Spinal cord (tissue), 10 donors: Measurements from ENCODE around the gene CCR5. TPM values are rescaled to one million over a fixed set of nuclear protein-coding genes. Genes with fewer than 3 reads are reported as not detected.

Experiments used
- DNase-seq, 6 donors: peaks; one replicate each; pipeline versions ENCODE4 v3.0.0 to v3.0.0-alpha.2; 2013 to 2015; ENCODE audit warnings: low spot score in 6 of 6, low read depth in 4 of 6
- H3K27ac ChIP-seq: one replicate; pipeline ENCODE4 v1.5.1; 2013; ENCODE audit warnings: low read depth, low read length, control low read depth
- H3K27me3 ChIP-seq: one replicate; pipeline ENCODE4 v1.6.1; 2013; ENCODE audit warnings: low read length; ENCODE audit not compliant: control insufficient read depth, insufficient read depth
- H3K36me3 ChIP-seq: one replicate; pipeline ENCODE4 v1.6.1; 2013; ENCODE audit warnings: low read length; ENCODE audit not compliant: control insufficient read depth, insufficient read depth
- H3K4me1 ChIP-seq: one replicate; pipeline ENCODE4 v1.6.1; 2013; ENCODE audit warnings: low read length; ENCODE audit not compliant: control insufficient read depth, insufficient read depth
- H3K4me3 ChIP-seq: one replicate; pipeline ENCODE4 v1.5.1; 2013; ENCODE audit warnings: low read depth, low read length, control low read depth
- H3K9me3 ChIP-seq: one replicate; pipeline ENCODE4 v1.6.1; 2013; ENCODE audit warnings: low read length; ENCODE audit not compliant: control insufficient read depth, insufficient read depth
- WGBS: methylation state at CpG from one replicate; pipeline ENCODE4 v1.1.5; 2013; ENCODE audit warnings: missing lambda C conversion rate; ENCODE audit not compliant: insufficient coverage; 5-methylcytosine and 5-hydroxymethylcytosine counted together
- polyA plus RNA-seq, 2 donors: library from polyadenylated mRNA; unstranded; fragments of 120-200 nt; gene quantifications; one replicate each; pipeline ENCODE4 v1.2.1, GENCODE V29; 2013; ENCODE audit not compliant: insufficient read length in 2 of 2
- total RNA-seq, 2 donors: library from RNA; depleted of rRNA in 1 of 2; stranded (reverse); fragments of 120-200 nt in 1 of 2; fragments of >200 nt in 1 of 2; gene quantifications; one replicate each; pipeline versions ENCODE4 v1.2.3 to v1.2.4, GENCODE V29; 2013 to 2014
- donor health status: healthy.

The CCR5 gene
- total and polyA plus RNA-seq, 4 donors = 0.11 to 0.79 (median 0.35) TPM

DNA sequence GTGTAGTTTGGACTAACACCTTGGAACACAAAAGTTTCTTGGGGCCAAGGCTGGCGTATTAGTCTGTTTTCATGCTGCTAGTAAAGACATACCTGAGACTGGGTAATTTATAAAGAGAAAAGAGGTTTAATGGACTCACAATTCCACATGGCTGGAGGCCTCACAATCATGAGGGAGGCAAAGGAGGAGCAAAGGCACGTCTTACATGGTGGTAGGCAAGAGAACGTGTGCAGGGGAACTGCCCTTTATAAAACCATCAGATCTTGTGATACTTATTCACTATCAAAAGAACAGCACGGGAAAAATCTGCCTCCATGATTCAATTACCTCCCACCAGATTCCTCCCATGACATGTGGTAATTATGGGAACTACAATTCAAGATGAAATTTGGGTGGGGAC, 26.3 kb upstream of the CCR5 start:
- Histone ChIP-seq H3K4me3 (no peak overlapping the region), H3K27me3 (no peaks in the 10 kb centered on the region), H3K27ac (no peak overlapping the region), H3K36me3 (no peaks in the 10 kb centered on the region), H3K9me3 (no peaks in the 10 kb centered on the region), H3K4me1 (no peaks in the 10 kb centered on the region)
- no peak for DNase-seq
- 100% methylated on average over 1 of the region's 4 CpGs for WGBS

DNA sequence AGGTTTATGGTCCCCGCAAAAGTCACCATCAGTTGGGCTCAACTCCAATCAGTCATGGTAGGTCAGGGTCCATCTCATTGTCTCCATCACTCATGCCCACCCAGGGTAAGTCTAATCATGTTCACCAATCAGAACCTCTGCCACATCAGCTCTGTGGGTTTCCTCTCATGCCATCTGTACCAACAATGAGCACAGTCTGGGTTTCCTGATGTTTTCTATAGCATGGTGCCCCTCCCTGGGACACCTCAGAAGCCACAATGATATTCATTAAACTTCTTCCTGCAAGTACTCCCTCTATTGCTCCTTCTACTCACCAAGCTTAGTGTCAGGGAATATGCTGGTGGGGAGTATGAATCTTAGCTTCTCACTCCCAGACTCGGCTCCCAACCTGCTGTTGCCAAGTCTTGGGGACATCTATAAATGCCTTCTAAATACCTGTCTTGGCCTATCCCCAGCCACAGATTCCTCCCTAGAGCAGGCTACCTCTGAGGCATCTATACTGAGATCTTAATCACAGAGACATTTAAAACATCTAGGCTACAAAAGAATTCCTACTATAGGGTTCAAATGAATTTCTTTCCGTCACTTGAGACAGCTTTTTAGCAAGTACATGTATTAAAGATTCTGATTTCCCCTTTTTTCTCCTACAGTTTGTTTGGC, 21.8 kb upstream of the CCR5 start:
- Histone ChIP-seq H3K9me3 (no peaks in the 10 kb centered on the region), H3K36me3 (no peaks in the 10 kb centered on the region), H3K4me1 (no peaks in the 10 kb centered on the region), H3K27me3 (no peaks in the 10 kb centered on the region), H3K27ac (no peak overlapping the region), H3K4me3 (no peak overlapping the region)
- DNase-seq = no peak
- 93% methylated on average over 1 of the region's 3 CpGs for WGBS

DNA sequence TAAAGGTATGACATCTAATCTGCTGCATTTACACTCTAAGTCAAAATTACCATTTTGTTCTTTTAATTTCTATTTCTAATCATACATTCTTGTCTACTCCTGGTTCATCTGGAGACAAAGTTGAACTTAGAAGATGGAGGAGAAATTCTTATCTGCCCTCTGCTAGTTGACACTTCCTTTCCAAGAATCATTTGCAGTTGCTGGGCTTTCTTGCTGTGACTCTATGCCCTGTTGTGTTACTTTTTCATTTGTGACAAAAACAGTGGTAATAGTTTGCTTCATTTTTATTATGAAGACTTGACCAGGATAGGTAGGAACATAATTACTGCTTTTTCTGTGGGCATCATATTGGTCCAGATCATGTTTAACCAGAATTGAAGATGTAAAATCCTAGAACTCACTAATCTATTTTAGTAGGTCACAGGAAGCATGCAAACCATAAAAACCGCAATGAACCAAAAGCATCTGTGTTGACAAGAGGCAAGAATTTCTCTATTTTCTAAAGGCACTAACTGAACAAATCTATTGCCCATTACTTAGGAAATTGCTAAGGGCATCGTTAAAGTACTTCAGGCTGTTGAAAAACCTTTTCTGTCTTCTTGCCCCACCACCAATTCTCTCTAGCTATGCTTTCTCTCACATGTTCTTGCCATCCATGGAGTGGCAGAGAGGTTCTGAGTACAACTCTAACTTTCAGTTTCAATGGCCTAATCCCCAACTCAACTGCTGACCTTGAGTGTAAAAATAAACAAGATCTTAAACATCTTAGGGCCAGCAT, 21.1 kb upstream of the CCR5 start:
- no peak for DNase-seq
- no peaks in the 10 kb centered on the region for H3K9me3 ChIP-seq
- H3K27ac ChIP-seq = no peak overlapping the region

DNA sequence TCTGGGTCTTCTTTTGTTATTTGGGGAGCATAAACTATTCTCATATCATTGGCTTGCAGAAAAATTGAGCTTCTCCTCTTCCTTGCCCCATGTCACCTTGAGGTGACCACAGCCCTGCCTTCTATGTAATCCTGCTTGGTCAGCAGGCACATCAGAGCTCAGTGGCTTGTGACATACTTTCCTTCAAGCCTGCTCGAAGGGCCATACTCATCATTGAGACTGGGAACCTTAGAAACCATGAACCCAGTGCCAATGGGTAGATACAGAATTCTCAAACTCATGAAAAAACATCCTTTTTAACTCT, 20.5 kb upstream of the CCR5 start:
- DNase-seq = no peak
- H3K4me3 ChIP-seq = no peak overlapping the region
- H3K4me1 ChIP-seq = no peaks in the 10 kb centered on the region
- WGBS = 100% methylated on average over 1 of the region's 1 CpG
- no peaks in the 10 kb centered on the region for H3K9me3 ChIP-seq
- no peak overlapping the region for H3K27ac ChIP-seq
- H3K27me3 ChIP-seq = no peaks in the 10 kb centered on the region
- no peaks in the 10 kb centered on the region for H3K36me3 ChIP-seq

More for the DNA sequence above, 21.1 kb upstream of the CCR5 start:
- no CpG with 5 or more reads among the region's 2 CpGs for WGBS
- no peak overlapping the region for H3K4me3 ChIP-seq
- no peaks in the 10 kb centered on the region for H3K4me1 ChIP-seq
- H3K36me3 ChIP-seq = no peaks in the 10 kb centered on the region
- no peaks in the 10 kb centered on the region for H3K27me3 ChIP-seq

DNA sequence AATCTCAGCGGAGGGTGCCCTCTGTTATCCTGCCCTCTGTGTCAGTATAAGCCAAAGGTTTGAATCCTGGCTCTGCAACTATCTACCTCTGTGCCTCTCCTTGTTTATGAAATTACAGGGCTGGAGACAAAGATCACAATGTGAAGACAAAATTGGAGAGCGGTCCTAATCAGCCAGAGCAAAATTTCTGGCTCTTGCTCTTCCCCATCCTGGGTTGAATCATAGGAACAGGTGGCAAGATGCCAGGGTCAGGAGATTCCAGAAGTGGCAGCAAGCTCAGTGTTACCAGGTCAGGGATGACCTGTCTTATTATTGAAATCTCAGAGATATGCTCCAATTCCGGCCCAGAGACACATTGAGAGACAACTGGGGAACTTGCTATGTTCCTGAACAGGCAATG, 19.1 kb upstream of the CCR5 start:
- Histone ChIP-seq H3K4me3 (no peak overlapping the region), H3K4me1 (no peaks in the 10 kb centered on the region), H3K27me3 (no peaks in the 10 kb centered on the region), H3K9me3 (no peaks in the 10 kb centered on the region), H3K36me3 (no peaks in the 10 kb centered on the region), H3K27ac (no peak overlapping the region)
- no peak for DNase-seq
- WGBS = 90% methylated on average over 3 of the region's 3 CpGs

DNA sequence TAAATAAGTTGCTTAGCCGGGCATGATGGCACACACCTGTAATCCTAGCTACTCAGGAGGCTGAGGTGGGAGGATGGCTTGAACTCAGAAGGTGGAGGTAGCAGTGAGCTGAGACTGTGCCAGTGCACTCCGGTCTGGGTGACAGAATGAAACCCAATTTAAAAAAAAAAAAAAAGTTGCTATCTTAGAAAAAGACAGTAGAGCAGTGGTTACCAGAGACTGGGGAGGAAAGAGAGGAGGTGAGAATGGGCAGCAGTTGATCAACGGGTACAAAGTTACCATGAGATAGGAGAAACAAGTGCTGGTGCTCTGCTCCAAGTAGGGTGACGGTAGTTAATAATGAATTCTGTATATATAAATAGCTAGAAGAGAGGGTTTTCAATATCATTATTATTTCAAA, 17.7 kb upstream of the CCR5 start:
- no peak for DNase-seq
- 95% methylated on average over 2 of the region's 4 CpGs for WGBS
- no peaks in the 10 kb centered on the region for H3K36me3 ChIP-seq
- no peaks in the 10 kb centered on the region for H3K27me3 ChIP-seq
- no peak overlapping the region for H3K27ac ChIP-seq
- no peak overlapping the region for H3K4me3 ChIP-seq
- no peaks in the 10 kb centered on the region for H3K4me1 ChIP-seq
- no peaks in the 10 kb centered on the region for H3K9me3 ChIP-seq

DNA sequence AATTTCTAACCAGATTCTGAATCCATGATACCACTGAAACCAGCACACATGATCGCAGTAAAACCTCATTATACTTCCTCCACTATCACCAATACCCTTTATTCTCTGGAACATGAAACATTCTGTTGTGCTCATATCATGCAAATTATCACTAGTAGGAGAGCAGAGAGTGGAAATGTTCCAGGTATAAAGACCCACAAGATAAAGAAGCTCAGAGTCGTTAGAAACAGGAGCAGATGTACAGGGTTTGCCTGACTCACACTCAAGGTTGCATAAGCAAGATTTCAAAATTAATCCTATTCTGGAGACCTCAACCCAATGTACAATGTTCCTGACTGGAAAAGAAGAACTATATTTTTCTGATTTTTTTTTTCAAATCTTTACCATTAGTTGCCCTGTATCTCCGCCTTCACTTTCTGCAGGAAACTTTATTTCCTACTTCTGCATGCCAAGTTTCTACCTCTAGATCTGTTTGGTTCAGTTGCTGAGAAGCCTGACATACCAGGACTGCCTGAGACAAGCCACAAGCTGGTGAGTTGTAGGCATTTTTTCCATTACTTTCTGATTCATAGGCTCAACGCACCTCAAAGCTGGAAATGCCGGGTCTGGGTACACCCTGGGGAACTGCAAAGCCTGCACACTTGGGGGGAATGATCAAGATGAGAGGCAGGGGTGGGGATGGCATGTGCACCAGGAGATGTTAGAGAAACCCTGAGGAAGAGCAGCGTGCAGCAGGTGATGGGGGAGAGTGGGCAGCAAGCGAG, 16.9 kb upstream of the CCR5 start, which contains the start of gene CCR2:
Gene CCR2, plus strand, starts transcription at position 465 of the 764 bp plus-strand sequence. CDS start 3,417 bp downstream, outside the sequence.
- DNase-seq = no peak
- H3K27me3 ChIP-seq = no peaks in the 10 kb centered on the region
- no peaks in the 10 kb centered on the region for H3K4me1 ChIP-seq
- no peak within 1 kb of the TSS for H3K4me3 ChIP-seq
- no peaks in the 10 kb centered on the region for H3K36me3 ChIP-seq
- no peaks in the 10 kb centered on the region for H3K9me3 ChIP-seq
- 81% methylated on average over 4 of the region's 7 CpGs for WGBS
- H3K27ac ChIP-seq = no peak within 1 kb of the TSS

DNA sequence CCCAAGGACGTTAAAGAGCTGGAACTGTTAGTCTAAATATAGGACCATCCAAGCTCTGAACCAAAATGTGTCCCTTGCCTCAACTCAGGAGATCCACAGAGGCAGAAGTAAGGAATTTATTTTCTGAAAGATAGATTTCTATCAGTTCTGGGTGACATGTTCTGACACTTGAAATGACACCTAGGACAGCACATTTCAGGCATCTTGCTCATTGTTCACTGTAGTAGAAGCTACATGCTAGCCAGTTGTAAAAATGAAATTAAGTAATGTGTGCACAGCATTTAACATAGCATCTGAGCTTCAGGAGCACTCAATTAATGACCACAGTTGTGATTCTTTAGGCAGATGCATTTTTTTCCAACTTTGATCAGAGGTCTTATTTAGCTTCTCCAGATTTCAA, 16.3 kb upstream of the CCR5 start:
- no peaks in the 10 kb centered on the region for H3K36me3 ChIP-seq
- H3K4me3 ChIP-seq = no peak overlapping the region
- DNase-seq = no peak
- no CpG with 5 or more reads among the region's 1 CpG for WGBS
- H3K27me3 ChIP-seq = no peaks in the 10 kb centered on the region
- H3K27ac ChIP-seq = no peak overlapping the region
- H3K9me3 ChIP-seq = no peaks in the 10 kb centered on the region
- no peaks in the 10 kb centered on the region for H3K4me1 ChIP-seq

DNA sequence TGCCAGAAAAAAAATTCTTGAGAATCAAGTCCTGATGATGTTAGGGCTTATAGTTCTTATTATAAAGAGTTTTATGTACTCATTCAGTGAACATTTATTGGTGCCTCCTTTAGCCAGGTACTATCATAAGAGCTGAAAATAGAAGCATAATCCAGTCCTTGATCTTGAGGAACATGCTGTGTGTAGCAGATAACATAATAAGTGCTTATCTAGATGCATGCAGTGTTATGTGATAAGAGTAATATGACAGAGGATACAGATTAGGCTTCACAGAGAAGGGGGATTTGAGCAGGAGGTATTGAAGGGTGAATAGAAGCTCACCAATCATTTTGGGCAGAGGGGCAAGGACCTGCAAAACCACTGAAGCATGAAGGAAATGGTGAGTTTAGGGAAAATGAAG, 15.8 kb upstream of the CCR5 start:
- Histone ChIP-seq H3K4me3 (no peak overlapping the region), H3K4me1 (no peaks in the 10 kb centered on the region), H3K27me3 (no peaks in the 10 kb centered on the region), H3K36me3 (no peaks in the 10 kb centered on the region), H3K27ac (no peak overlapping the region), H3K9me3 (no peaks in the 10 kb centered on the region)
- no peak for DNase-seq
